HCT116 (cell line): ENCODE measurements around the gene TRPV4. TPM values are rescaled to one million over a fixed set of nuclear protein-coding genes. Genes with fewer than 3 reads are reported as not detected.

Experiments
- ATAC-seq: fragments of 200-7000 bp; cut with Tn5 transposase; 2 replicates; pipeline ENCODE4 v1.9.1; 2020; ENCODE audit warnings: mild to moderate bottlenecking, moderate library complexity
- BruUV-seq: library from RNA; stranded (reverse); fragments of 400-500 nt; replicated peaks from 2 replicates; lab custom pipeline; 2021; lab: Mats Ljungman, UMichigan
- CTCF ChIA-PET: fragments of 300-600 bp; sonication (Branson Sonifier 250); formaldehyde crosslinking; loops from one replicate; lab custom pipeline; 2021; ENCODE audit warnings: antibody characterized with exemption; lab: Charles Lee
- POLR2A ChIA-PET: fragments of 300-600, 350-600 bp; sonication (Branson Sonifier 250); formaldehyde crosslinking; loops from one replicate; lab custom pipeline; 2021; ENCODE audit warnings: antibody characterized with exemption; lab: Charles Lee
- RAD21 ChIA-PET, 2 experiments: fragments of 300-600 bp; sonication (Branson Sonifier 250); formaldehyde crosslinking; loops; one replicate each; lab custom pipeline; 2023; ENCODE audit warnings: low total read pairs in 2 of 2; ENCODE audit not compliant: uncharacterized antibody in 2 of 2, unreplicated experiment in 2 of 2, low non-redundant PET in 1 of 2; lab: Charles Lee
- DNase-seq: peaks from one replicate; pipeline ENCODE4 v3.0.0-alpha.2; 2010; ENCODE audit warnings: low read depth, low spot score
- H2AFZ ChIP-seq: fragments of 200-600 bp; shearing (Covaris generic), sonication (generic); 2 replicates; pipeline ENCODE4 v1.6.1; 2017; ENCODE audit warnings: low read depth, mixed run types, mixed read lengths, antibody characterized with exemption, low read length; ENCODE audit not compliant: poor library complexity, severe bottlenecking
- H3K27ac ChIP-seq: 2 replicates; pipeline ENCODE4 v1.5.1; 2012; ENCODE audit warnings: low read depth, low read length
- H3K27me3 ChIP-seq: fragments of 200-600 bp; sonication (generic); 2 replicates; pipeline ENCODE4 v1.6.1; 2016; ENCODE audit warnings: mixed run types, low read length, mixed read lengths; ENCODE audit not compliant: insufficient read depth
- H3K36me3 ChIP-seq, 2 experiments: fragments of 200-500 bp in 1 of 2; fragments of 200-600 bp in 1 of 2; sonication (Bioruptor generic) in 1 of 2; sonication (generic) in 1 of 2; 2 replicates each; pipeline versions ENCODE4 v1.5.1 to v1.6.1; 2014 to 2016; ENCODE audit warnings: low read length in 2 of 2, inconsistent platforms in 1 of 2, mixed read lengths in 1 of 2, mixed run types in 1 of 2; ENCODE audit not compliant: insufficient read depth in 2 of 2, control insufficient read depth in 1 of 2
- H3K4me1 ChIP-seq, 2 experiments: fragments of 200-600 bp in 1 of 2; sonication (generic) in 1 of 2; 2 replicates each; pipeline versions ENCODE4 v1.5.1 to v1.6.1; 2012 to 2017; ENCODE audit warnings: low read length in 2 of 2, inconsistent platforms in 1 of 2, mild to moderate bottlenecking in 1 of 2, mixed read lengths in 1 of 2, mixed run types in 1 of 2, moderate library complexity in 1 of 2; ENCODE audit not compliant: insufficient read depth in 2 of 2, control insufficient read depth in 1 of 2
- H3K4me2 ChIP-seq: fragments of 200-600 bp; sonication (generic); 2 replicates; pipeline ENCODE4 v1.6.1; 2017; ENCODE audit warnings: mixed run types, low read length, mixed read lengths
- H3K4me3 ChIP-seq, 2 experiments: fragments of 200-600 bp in 1 of 2; sonication (generic) in 1 of 2; replicated peaks in 1 of 2; 2 replicates each; pipeline ENCODE4 v1.5.1; 2011 to 2016; ENCODE audit warnings: low read length in 2 of 2, control low read depth in 1 of 2, low read depth in 1 of 2, mild to moderate bottlenecking in 1 of 2, mixed read lengths in 1 of 2, mixed run types in 1 of 2
- H3K79me2 ChIP-seq: fragments of 200-600 bp; sonication (generic); 2 replicates; pipeline ENCODE4 v1.6.1; 2017; ENCODE audit warnings: mild to moderate bottlenecking, mixed run types, low read length, moderate library complexity, mixed read lengths; ENCODE audit not compliant: insufficient read depth
- H3K9ac ChIP-seq: fragments of 200-600 bp; sonication (generic); 2 replicates; pipeline ENCODE4 v1.6.1; 2016; ENCODE audit warnings: low read length, mixed read lengths
- H3K9me2 ChIP-seq: fragments of 200-600 bp; sonication (generic), shearing (Covaris generic); 2 replicates; pipeline ENCODE4 v1.6.1; 2017; ENCODE audit warnings: mixed run types, mild to moderate bottlenecking, moderate library complexity; ENCODE audit not compliant: insufficient read depth
- H3K9me3 ChIP-seq, 2 experiments: fragments of 200-500 bp in 1 of 2; fragments of 200-600 bp in 1 of 2; sonication (Bioruptor generic) in 1 of 2; sonication (generic) in 1 of 2; 2 replicates each; pipeline ENCODE4 v1.6.1; 2014 to 2017; ENCODE audit warnings: low read length in 2 of 2, mixed read lengths in 2 of 2, inconsistent platforms in 1 of 2, low read depth in 1 of 2, mild to moderate bottlenecking in 1 of 2, mixed run types in 1 of 2, moderate library complexity in 1 of 2; ENCODE audit not compliant: control insufficient read depth in 1 of 2, insufficient read depth in 1 of 2
- H4K20me1 ChIP-seq: fragments of 200-600 bp; sonication (generic), shearing (Covaris generic); 2 replicates; pipeline ENCODE4 v1.6.1; 2017; ENCODE audit warnings: mixed run types, mild to moderate bottlenecking, moderate library complexity; ENCODE audit not compliant: insufficient read depth
- CEBPB ChIP-seq: IDR thresholded peaks from 2 replicates; pipeline ENCODE4 v1.6.1; 2012; ENCODE audit warnings: low read depth
- CTCF ChIP-seq, 3 experiments: fragments of 200-600 bp in 1 of 3; sonication (generic) in 1 of 3; IDR thresholded peaks in 2 of 3; conservative IDR thresholded peaks in 1 of 3; 2 replicates each; pipeline ENCODE4 v1.5.1; 2012 to 2017; ENCODE audit warnings: low read depth in 2 of 3, low read length in 2 of 3, antibody characterized with exemption in 1 of 3, borderline replicate concordance in 1 of 3, control low read depth in 1 of 3, mild to moderate bottlenecking in 1 of 3, mixed read lengths in 1 of 3, mixed run types in 1 of 3, moderate library complexity in 1 of 3; ENCODE audit not compliant: insufficient read depth in 1 of 3
- EZH2phosphoT487 ChIP-seq: fragments of 200-600 bp; IDR thresholded peaks from 2 replicates; pipeline ENCODE4 v1.6.1; 2018; ENCODE audit warnings: antibody characterized with exemption, borderline replicate concordance
- JUND ChIP-seq: IDR thresholded peaks from 2 replicates; pipeline ENCODE4 v1.6.1; 2012
- MAX ChIP-seq: IDR thresholded peaks from 2 replicates; pipeline ENCODE4 v1.6.1; 2012
- POLR2A ChIP-seq: IDR thresholded peaks from 2 replicates; pipeline ENCODE4 v1.7.0; 2011; ENCODE audit warnings: borderline replicate concordance; ENCODE audit not compliant: insufficient read depth, insufficient read length; ENCODE audit errors: extremely low read depth
- POLR2AphosphoS5 ChIP-seq: IDR thresholded peaks from 2 replicates; pipeline ENCODE4 v1.6.1; 2011; ENCODE audit warnings: mild to moderate bottlenecking, low read depth, low read length, moderate library complexity
- REST ChIP-seq: IDR thresholded peaks from 2 replicates; pipeline ENCODE4 v1.6.1; 2012; ENCODE audit warnings: low read depth
- SRF ChIP-seq: IDR thresholded peaks from 2 replicates; pipeline ENCODE4 v1.6.1; 2012; ENCODE audit warnings: low read depth
- ZFX ChIP-seq: fragments of 450-650 bp; IDR thresholded peaks from 2 replicates; pipeline ENCODE4 v1.6.1; 2017
- intact Hi-C: fragments of 100-400 bp; cut with micrococcal nuclease; formaldehyde crosslinking; loops from 2 replicates; pipeline ENCODE4 v1.10.0; 2022
- total RNA-seq: library from RNA; stranded (reverse); gene quantifications from one replicate; pipeline ENCODE4 v1.2.1, GENCODE V29; 2021; ENCODE audit not compliant: unreplicated experiment
- TF ChIP-seq, protein P1 (sequence below): IDR thresholded peaks from 2 replicates; pipeline ENCODE4 v1.6.1; 2012

TRPV4 gene
- total RNA-seq, 1 experiment from 2014 or later, result 0.54 TPM

DNA sequence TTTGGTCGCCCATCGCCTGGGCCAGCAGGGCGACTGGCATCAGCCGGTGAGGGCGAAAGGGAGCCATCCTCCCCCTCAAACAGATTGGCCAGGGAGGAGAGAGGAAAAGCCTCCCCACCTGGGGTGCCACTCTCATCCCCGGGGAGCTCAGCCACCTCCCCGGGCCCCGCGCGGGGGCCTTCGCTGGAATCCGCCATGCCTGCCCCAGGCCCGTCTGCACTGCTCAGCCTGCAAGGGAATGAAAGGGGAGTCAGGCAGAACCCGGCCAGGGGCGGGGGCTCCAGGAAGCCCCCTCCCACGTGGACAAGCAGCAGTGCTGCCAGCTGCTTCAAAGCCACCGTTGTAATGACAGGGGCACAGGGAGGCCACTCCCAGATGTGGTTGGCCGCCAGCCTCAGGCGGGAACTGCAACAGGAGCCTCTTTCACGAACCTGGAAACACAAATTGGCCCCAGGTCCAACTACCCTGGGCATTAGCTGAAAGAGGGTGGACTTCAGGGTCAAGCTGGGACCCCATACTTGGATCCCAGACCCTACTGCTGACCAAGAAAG, 18.5 kb downstream of the TRPV4 start:
- no peak overlapping the region for H3K4me3 ChIP-seq
- H3K27me3 ChIP-seq, result no peaks in the 10 kb centered on the region
- peaks cover 0 to 6% of the 10 kb centered on the region in 2 experiments; a peak in 1 of 4 replicates for H3K4me1 ChIP-seq
- H3K4me2 ChIP-seq, result no peak overlapping the region
- ChIA-PET CTCF (no interaction called here), POLR2A (no interaction called here), RAD21 (interaction anchor here in 1 of 2 experiments (0.6 kb wide), 1 partner anchor 39 kb away, joined by 3 read pairs; no protein-coding TSS in a partner anchor)
- ATAC-seq (no peak), DNase-seq (no peak)
- no peak overlapping the region for H3K27ac ChIP-seq
- H3K36me3 ChIP-seq, result no peaks in the 10 kb centered on the region
- no peaks in the 10 kb centered on the region; a peak in 1 of 4 replicates for H3K9me3 ChIP-seq
- H3K79me2 ChIP-seq, result no peaks in the 10 kb centered on the region
- H3K9me2 ChIP-seq, result no peaks in the 10 kb centered on the region
- H4K20me1 ChIP-seq, result no peaks in the 10 kb centered on the region
- no peak overlapping the region for H2AFZ ChIP-seq
- no TSS peak for BruUV-seq
- no peak overlapping the region for H3K9ac ChIP-seq
- intact Hi-C loops, result no loop called here
- TF ChIP-seq JUND, result no peak
- TF ChIP-seq, all 23 proteins: peak for 0

DNA sequence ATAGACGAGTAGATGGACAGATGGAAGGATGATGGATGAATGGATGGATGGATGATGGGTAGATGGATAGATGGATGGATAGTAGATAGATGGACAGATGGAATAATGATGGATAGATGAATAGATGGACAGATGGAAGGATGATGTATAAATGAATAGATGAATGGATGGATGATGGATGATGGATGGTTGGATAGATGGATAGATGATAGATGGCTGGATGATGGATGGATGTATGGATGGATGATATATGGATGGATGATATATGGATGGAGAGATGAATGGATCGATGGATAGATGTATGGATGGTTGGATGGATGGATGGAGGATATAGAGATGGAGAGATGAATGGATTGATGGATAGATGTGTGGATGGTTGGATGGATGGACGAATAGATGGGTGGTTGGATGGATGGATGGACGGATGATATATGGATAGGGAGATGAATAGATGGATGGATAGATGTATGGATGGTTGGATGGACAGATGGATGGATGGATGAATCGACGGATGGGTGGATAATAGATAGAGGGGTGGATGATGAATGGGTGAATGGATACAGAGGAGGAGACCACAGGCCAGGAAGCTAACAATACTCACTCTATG, 19.3 kb downstream of the TRPV4 start:
- intact Hi-C loops, result no loop called here
- ChIA-PET RAD21 (no interaction called here), POLR2A (no interaction called here), CTCF (no interaction called here)
- Histone ChIP-seq H3K9ac (no peak overlapping the region), H2AFZ (no peak overlapping the region), H3K36me3 (no peaks in the 10 kb centered on the region), H3K27ac (no peak overlapping the region), H3K9me2 (no peaks in the 10 kb centered on the region), H3K9me3 (no peaks in the 10 kb centered on the region; a peak in 1 of 4 replicates), H3K27me3 (no peaks in the 10 kb centered on the region), H3K4me2 (no peak overlapping the region), H4K20me1 (no peaks in the 10 kb centered on the region), H3K79me2 (no peaks in the 10 kb centered on the region), H3K4me3 (no peak overlapping the region), H3K4me1 (peaks cover 0 to 3% of the 10 kb centered on the region in 2 experiments; a peak in 1 of 4 replicates)
- no TSS peak for BruUV-seq
- DNase-seq (no peak), ATAC-seq (no peak)
- TF ChIP-seq EZH2phosphoT487 (no peak), SRF (no peak), POLR2A (no peak), REST (no peak), CTCF (IDR thresholded peaks at IDR 0.05 in 2 of 3, conservative IDR thresholded peaks at IDR 0.05 in 1 of 3; ENCODE audit: borderline replicate concordance in 1 of 3, insufficient read depth in 1 of 3, low read depth in 2 of 3, low read length in 2 of 3) (no peak), ZFX (no peak), MAX (no peak), POLR2AphosphoS5 (no peak), CEBPB (no peak)
- TF ChIP-seq, protein P1, sequence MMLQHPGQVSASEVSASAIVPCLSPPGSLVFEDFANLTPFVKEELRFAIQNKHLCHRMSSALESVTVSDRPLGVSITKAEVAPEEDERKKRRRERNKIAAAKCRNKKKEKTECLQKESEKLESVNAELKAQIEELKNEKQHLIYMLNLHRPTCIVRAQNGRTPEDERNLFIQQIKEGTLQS, result no peak
